Cardiac muscle cell (in vitro differentiated cells and primary cell): ENCODE measurements around the gene PIGX. TPM values are rescaled to one million over a fixed set of nuclear protein-coding genes. Genes with fewer than 3 reads are reported as not detected.

ENCODE experiments used
- DNase-seq, 2 donors: peaks; one replicate each; pipeline versions ENCODE4 v3.0.0 to v3.0.0-alpha.2; 2010 to 2017; ENCODE audit warnings: low read depth in 1 of 2, low spot score in 1 of 2
- H3K27ac ChIP-seq: fragments of 200-600 bp; sonication (generic); 2 replicates; pipeline ENCODE4 v1.5.1; 2016
- H3K27me3 ChIP-seq: fragments of 200-600 bp; sonication (generic); 2 replicates; pipeline ENCODE4 v1.6.0; 2016; ENCODE audit warnings: control low read depth
- H3K36me3 ChIP-seq: fragments of 200-600 bp; sonication (generic); 2 replicates; pipeline ENCODE4 v1.5.1; 2016; ENCODE audit warnings: control low read depth
- H3K4me1 ChIP-seq: fragments of 200-600 bp; sonication (generic); 2 replicates; pipeline ENCODE4 v1.8.1; 2017; ENCODE audit warnings: low read depth, mild to moderate bottlenecking, mixed run types
- H3K4me3 ChIP-seq: fragments of 200-600 bp; sonication (generic); 2 replicates; pipeline ENCODE4 v1.5.1; 2016; ENCODE audit warnings: mild to moderate bottlenecking
- H3K9me3 ChIP-seq: fragments of 200-600 bp; sonication (generic); 2 replicates; pipeline ENCODE4 v1.5.1; 2017; ENCODE audit warnings: low read depth, mild to moderate bottlenecking, control low read depth
- polyA plus RNA-seq: library from polyadenylated mRNA; unstranded; fragments of >200 nt; fragmentation: Nextera tagmentation; extraction: Ambion mirVana; gene quantifications from 2 replicates; pipeline ENCODE4 v1.2.1, GENCODE V29; 2016
- total RNA-seq: library from RNA; depleted of rRNA; stranded (reverse); fragments of >200 nt; gene quantifications from 2 replicates; pipeline ENCODE4 v1.2.3, GENCODE V29; 2016
- TF ChIP-seq, protein P1 (sequence below): IDR thresholded peaks from 2 replicates; pipeline ENCODE4 v1.5.1; 2012; ENCODE audit warnings: low read depth, mild to moderate bottlenecking, low read length

PIGX gene
- total and polyA plus RNA-seq, 2 experiments from 2014 or later = 21.7 to 61.2 TPM

DNA sequence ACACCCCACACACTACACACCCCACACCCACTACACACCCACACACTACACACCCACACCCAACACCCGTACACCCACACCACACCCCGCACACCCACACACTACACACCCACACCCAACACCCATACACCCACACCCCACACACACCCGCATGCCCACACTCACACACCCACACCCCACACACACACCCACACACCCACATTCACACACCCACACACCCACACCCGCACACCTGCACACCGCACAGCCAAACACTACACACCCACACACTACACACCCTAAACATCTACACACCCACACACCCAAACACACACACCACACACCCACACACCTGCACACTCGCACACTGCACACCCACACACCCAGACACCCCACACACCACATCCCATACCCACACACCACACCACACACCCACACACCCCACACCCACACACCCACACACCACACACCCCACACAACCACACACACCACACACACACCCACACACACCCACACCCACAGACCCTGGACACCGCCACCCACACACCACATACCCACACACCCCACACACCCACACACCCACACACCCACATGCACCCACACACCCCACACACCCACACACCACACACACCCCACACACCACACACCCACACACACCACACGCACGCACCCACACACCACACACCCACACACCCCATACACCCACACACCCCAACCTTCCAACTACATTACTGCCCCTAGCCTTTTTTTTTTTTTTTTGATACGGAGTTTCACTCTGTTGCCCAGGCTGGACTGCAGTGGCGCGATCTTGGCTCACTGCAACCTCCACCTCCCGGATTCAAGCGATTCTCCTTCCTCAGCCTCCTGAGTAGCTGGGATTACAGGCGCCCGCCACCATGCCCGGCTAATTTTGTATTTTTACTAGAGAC, 17.0 kb upstream of the PIGX start:
- TF ChIP-seq, protein P1, sequence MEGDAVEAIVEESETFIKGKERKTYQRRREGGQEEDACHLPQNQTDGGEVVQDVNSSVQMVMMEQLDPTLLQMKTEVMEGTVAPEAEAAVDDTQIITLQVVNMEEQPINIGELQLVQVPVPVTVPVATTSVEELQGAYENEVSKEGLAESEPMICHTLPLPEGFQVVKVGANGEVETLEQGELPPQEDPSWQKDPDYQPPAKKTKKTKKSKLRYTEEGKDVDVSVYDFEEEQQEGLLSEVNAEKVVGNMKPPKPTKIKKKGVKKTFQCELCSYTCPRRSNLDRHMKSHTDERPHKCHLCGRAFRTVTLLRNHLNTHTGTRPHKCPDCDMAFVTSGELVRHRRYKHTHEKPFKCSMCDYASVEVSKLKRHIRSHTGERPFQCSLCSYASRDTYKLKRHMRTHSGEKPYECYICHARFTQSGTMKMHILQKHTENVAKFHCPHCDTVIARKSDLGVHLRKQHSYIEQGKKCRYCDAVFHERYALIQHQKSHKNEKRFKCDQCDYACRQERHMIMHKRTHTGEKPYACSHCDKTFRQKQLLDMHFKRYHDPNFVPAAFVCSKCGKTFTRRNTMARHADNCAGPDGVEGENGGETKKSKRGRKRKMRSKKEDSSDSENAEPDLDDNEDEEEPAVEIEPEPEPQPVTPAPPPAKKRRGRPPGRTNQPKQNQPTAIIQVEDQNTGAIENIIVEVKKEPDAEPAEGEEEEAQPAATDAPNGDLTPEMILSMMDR = no peak
- Histone ChIP-seq H3K27me3 (no peaks in the 10 kb centered on the region), H3K9me3 (no peaks in the 10 kb centered on the region), H3K36me3 (no peaks in the 10 kb centered on the region), H3K4me1 (no peaks in the 10 kb centered on the region), H3K27ac (no peak overlapping the region), H3K4me3 (no peak overlapping the region)
- DNase-seq = no peak

DNA sequence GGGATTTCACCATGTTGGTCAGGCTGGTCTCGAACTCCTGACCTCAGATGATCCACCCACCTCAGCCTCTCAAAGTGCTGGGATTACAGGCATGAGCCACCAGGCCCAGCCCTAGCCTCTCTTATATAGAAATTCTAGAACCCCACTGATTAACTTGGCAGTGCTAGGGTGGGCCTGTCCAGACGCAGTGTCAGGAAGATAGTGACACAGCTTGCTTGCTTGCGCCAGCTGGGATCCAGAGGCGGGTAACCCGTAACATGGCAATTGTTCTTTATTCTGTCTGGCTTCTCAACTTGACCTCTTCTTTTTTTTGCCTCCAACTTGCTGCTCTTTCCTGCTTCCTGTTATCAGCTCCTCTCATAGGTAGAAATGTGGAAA, 16.3 kb upstream of the PIGX start:
- H3K4me1 ChIP-seq = no peaks in the 10 kb centered on the region
- no peak for DNase-seq
- no peaks in the 10 kb centered on the region for H3K27me3 ChIP-seq
- H3K4me3 ChIP-seq = no peak overlapping the region
- H3K36me3 ChIP-seq = no peaks in the 10 kb centered on the region
- H3K27ac ChIP-seq = no peak overlapping the region
- no peaks in the 10 kb centered on the region for H3K9me3 ChIP-seq
- TF ChIP-seq, protein P1 = no peak

DNA sequence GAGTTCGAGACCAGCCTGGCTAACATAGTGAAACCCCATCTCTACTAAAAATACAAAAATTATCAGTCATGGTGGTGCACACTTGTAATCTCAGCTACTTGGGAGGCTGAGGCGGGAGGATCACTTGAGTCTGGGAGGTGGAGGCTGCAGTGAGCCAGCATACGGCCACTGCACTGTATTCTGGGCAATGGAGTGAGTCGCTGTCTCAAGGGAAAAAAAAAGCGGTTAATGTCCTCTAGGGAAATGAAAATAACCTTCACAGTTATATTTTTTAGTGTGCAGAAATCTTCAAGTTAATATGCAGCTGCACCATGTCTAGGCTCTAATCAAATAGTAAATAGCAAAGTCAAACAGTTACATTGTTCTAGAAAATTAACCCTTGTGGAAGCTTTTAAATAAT, 14.9 kb upstream of the PIGX start:
- Histone ChIP-seq H3K9me3 (no peaks in the 10 kb centered on the region), H3K4me3 (no peak overlapping the region), H3K4me1 (no peaks in the 10 kb centered on the region), H3K27me3 (no peaks in the 10 kb centered on the region), H3K27ac (no peak overlapping the region), H3K36me3 (no peaks in the 10 kb centered on the region)
- no peak for DNase-seq
- TF ChIP-seq, protein P1 = no peak

DNA sequence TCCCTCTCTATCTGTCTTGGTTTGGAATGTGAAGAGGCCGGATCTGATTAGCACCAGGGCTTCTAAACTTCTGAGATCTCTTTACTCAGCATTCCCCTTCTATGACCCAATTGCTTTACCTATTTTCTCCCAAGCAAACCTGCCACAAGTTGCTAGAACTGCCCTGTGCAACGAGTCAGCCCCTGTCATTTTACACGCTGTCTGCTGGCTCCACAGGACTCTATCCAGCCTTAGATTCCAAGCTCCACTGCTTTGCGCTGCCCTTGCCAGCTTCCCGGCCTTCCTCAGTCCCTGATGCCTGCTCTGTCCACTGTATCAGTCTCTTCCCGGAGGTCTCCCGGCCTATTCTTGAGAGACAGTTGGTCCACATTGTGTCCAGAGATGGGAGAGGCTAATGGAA, 12.4 kb upstream of the PIGX start:
- Histone ChIP-seq H3K4me3 (no peak overlapping the region), H3K27ac (peak overlapping the region; percentile 35), H3K36me3 (no peaks in the 10 kb centered on the region), H3K9me3 (no peaks in the 10 kb centered on the region), H3K4me1 (no peaks in the 10 kb centered on the region), H3K27me3 (no peaks in the 10 kb centered on the region)
- TF ChIP-seq, protein P1 = no peak
- DNase-seq = peak in 1 of 2 donors; percentile 15

DNA sequence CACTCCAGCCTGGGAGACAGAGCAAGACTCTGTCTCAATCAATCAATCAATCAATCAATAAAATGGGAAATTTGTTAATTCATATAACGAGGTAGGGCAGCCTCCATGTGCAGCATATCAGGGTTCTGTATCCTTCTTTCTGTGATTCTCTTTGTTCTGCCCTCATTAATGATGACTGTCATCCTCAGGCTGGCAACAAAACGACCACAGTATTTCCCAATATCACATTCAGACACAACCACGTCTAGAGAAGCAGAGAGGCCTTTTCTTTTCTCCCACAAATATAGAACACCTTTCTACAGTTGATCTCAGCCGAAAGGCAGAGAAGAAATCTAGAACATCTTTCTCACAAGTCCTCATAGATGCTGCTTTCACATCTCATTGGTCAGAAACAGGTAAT, 11.4 kb upstream of the PIGX start:
- H3K27ac ChIP-seq = no peak overlapping the region
- no peaks in the 10 kb centered on the region for H3K27me3 ChIP-seq
- H3K4me1 ChIP-seq = no peaks in the 10 kb centered on the region
- H3K36me3 ChIP-seq = no peaks in the 10 kb centered on the region
- TF ChIP-seq, protein P1 = no peak
- H3K9me3 ChIP-seq = no peaks in the 10 kb centered on the region
- H3K4me3 ChIP-seq = no peak overlapping the region
- no peak for DNase-seq
